Stimulated activated CD4-positive, alpha-beta T cell treated with anti-CD3 and anti-CD28 coated beads, Interleukin-15, amount 100 ng/mL, for 24 hours (primary cell): ENCODE data around the gene FSD1L.

Experiments used
- DNase-seq: peaks from one replicate; pipeline ENCODE4 v3.0.0-alpha.2; 2020

Gene FSD1L

DNA sequence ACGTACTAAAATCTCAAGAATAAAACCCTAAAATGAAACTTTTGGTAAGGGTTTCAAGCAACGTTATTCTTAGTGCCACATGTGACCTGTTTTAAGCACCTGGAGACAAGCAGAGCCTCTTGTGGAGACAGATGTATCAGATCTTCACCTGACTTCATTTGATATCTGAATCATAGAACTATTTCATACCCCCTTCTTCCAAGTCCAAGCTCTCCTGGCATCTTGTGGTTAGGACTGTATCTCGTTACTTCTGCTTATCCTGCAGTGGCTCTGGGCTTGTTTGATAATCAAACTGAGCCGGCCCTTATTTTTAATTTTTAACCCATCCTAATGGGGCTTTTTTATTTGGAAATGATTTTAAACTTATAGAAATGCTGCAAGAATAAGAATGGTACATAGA is 11.1 kb upstream of the FSD1L start:
- no peak for DNase-seq

DNA sequence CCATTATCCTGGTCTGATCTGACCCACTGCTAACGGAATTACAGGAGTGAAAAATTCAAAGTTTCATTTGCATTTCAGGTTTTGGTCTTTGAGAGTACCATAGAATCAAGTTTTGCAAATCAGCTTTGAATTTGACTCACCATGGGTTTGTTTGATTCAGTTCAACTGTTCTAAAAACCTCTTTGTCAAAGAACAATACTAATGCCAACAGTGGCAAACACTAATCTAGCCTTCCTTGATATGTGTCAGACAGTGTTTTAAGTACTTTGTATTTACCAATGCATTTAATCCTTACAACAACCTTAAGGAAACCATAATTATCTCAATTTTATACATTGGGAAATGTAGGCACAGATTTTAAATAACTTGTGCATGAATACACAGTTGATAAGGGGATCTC is 10.1 kb upstream of the FSD1L start:
- DNase-seq: no peak

DNA sequence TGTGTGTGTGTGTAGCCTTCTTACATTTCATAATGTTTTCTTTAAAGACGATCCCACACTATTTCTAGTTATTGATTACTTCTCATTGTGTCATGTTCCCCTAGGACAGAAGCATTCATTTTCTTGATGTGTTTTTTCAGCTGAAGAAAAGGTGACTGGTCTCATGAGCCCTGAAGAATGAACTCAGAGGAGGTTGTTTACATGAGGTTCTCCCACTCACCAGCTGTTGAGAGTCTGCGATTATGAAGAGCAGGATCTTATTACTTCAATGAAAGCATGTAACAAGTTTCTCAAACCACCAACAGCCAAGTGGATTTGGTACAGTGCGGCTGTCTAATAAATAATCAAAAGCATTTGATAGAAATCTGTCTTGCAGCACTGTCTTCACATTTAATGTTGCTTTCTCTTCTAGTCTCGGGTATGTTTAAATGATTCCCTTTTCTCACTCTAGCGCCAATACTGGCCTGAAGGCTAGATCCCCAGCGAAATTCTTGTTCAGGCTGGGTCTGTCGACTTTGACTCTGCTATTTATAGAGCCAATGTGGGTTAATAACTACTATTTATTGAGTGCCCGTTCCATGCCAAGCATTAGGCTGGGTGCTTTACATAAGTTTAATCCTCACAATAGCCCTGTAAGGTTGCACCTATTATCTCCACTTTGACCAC is 9.6 kb upstream of the FSD1L start:
- no peak for DNase-seq

DNA sequence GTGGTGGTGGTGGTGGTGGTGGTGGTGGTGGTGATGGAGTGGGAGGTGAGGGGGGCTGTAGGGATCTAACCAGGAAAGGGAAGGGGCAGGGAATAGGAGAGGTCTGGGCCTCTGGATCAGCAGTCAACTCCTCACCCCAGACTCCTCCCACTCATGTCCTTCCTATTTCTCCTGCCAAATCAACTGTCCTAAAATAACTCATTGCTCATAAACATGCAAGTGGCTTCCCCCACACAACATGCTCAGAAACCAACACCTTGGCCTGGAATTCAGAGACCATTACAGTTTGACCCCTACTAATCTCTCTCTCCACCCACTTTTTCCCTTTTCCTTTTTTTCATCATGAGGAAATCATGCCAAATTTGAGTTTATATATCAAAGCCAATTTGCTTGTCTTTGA is 8.4 kb upstream of the FSD1L start:
- DNase-seq: no peak

DNA sequence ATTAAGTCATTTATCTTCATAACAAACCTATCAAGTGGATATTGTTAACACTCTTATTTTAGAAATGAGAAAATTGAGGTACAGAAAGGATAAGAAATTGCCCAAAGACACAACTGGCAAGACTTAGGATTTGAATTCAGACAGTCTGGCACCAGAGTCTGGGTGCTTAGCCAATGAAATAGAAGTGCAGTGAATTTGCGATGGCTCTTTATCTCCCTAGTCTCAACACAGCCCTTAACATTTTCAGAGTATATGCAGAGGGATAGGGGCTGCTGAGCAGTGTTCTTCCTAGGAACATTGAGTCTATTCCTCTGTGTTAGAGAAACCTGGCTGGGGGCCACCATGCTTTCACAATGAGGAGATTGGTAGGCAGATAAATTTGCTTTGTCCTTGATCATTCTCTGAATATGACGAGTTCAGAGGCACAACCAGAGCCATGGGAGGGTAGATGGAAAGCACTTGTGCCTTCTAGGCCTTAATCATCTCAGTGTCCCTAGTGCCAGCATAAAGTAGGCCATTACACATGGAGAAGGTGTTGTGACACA is 6.1 kb upstream of the FSD1L start:
- DNase-seq: no peak

DNA sequence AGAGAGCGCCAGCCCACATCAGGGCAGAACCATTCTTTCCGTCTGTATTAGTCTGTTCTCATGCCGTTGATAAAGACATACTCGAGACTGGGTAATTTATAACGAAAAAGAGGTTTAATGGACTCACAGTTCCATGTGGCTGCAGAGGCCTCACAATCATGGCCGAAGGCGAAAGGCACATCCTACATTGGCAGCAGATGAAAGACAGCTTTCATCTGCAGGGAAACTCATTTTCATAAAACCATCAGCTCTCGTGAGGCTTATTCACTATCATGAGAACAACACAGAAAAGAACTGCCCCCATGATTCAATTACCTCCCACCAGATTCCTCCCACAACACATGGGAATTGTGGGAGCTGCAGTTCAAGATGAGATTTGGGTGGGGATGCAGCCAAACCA is 4.7 kb upstream of the FSD1L start:
- DNase-seq: no peak

DNA sequence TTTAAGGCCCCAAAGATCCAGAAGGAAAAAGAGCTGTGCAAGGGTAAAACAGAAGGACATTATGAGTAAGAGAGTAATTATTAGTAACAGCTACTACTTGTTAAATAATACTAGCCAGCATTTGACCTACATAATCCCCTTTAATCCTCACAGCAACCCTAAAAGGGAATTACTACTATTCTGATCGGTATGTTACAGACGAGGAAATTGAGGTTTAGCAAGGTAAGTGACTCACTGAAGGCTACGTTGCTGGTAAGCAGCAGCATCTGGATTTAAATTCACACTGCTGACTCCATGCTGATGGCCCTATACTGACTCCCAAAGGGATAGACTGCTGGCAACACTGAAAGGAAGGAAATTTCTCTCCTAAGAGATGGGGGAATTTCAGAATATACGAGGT is 3.7 kb upstream of the FSD1L start:
- DNase-seq: no peak

DNA sequence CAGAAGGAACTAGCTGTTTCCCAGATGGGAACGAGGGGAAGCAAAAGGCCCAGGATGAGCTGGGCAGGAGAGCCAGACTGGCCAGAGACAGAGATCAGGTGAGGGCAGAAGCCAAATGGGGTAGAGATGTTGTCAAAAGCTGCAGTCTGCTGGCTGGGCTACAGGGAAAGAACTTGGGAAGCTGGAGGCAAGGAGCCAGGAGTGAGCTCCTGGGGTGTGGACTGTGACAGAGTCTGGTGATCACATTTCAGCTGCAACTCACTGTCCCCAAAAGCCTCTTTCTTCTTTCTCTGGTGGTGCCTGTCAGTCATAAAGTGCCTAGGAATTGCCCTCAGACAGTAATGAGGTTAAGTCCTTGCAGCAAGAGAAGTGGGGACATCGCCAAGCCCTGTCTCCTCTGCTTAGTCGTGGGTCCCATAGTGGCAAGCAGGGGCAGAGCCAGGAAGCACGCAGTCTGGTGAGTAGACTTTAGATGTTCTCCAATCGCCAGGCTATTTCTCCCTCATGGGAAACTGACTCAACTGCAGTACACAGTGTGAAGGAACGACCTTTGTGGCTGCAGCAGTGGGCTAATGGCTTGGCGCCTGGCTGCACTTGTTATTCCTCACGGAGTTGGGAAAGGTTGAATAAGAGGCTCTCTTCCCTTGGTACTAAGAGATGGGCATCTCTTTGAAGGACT is 2.5 kb upstream of the FSD1L start:
- DNase-seq: no peak

DNA sequence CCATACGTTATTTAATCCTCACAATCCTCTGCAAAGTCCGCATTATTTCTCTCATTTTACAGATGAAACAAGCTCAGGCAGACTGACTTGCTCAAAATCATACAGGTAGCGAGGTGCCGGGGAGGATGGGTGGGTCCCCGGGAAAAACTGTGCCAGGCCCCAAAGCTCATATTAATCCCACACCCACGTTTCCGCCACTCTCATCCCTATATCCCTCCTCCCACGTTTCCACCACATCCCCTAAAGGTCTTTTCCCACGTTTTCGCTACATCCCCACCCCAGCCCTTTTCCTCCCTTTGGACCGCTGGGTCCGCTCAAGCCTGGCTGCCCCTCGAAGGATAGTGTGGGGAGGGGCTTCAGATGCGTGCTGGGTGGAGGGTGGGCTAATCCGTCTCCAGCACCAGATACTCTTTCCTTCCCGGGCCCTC is 434 bp upstream of the FSD1L start:
- no peak for DNase-seq

DNA sequence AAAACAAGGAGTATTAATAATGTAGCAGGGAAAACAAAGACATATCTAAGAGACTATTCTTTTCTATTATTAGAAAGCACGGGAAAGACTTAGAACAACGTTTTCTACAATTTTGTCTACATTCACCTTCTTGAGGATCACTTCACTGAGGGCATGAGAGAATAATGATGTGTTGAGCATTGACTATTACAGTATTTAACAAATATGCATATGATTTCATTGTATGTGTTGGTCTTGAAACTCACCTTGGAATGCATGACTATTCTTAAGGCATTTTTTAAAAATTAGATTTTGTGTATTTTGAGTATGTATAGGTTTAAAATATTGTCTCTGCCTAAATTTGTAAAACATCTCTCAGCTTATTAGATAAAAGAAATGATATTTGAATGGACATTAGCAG is 1.2 kb downstream of the FSD1L start:
- no peak for DNase-seq

DNA sequence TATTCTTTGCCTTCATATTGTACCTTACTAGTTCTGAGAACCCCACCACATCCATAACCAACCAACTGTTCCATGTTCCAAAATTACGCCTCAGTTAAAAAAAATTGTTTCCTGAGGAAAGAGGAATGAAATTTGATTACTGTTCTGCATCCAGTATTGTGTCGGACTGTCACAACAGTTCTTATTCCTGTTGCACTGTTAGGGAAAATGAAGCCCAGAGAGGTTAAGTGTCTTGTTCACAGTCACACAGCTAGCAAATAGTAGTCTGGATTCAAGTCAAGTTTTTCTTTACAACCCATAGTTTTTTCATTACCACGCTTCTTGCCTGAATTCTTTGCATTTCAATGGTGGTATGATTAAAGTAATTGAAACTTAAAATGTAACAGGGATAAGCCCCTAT is 4.4 kb downstream of the FSD1L start:
- DNase-seq: no peak

DNA sequence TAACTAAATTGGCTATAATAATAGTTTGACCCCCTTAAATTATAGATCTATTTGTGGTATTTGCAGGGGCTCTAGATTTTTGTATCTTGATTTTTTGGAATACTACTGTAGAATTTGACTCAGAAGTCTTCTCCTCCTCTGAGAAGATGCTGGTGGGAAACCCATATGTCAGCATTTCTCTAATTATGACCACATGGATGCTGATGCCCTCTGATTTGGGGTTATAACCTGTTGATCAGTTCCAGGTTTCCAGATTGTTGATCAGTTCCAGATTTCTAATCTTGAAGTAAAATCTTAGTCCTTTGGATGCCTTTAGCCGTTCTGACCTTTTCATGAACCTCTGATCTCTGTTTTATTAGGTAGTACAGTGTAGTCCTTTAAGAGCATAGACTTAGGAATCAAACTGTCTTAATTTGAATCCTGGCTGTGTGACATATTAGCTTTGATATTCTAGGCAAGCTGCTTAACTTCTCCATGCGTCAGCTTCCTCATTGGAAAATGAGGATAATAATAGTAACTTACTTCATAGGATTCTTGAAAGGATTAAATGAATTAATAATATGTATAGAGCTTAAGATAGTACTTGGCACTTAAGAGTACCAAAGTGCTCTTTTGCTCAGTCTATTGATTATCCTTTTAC is 8.1 kb downstream of the FSD1L start:
- DNase-seq: no peak

DNA sequence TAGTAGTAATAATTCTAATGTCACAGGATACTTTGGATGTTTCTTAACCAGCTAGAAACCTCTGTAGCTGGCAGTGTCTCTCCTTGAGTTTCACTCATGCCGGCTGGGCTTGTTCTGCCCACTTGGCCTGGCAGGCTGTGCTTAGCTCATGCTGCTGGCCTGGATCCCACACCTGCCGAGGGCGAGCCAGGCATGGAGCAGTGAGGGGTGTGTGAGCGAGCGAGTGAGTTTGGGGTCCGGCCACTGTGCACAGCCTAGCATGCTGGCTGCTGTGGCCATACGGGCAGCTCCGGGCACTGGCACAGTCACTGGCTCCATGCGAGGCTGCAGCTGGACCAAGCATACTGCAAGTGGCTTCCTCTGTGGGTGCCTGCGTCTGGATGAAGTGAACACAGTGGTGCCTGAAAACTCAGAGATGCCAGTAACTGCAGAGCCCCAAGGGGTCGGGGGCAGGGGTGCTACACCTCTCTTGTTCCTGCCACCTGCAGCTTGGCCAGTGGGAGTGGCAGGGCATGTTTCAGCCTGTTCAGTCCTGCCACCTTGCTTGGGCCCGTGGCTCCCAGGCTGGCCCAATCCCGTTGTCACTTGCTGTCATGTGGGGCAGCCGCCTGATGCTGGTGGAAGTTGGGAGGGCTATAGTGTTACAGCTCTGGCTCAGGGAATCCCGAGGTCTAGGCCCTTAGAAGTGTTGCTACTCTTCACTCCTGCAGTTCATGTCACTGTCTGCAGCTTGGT is 9.9 kb downstream of the FSD1L start:
- DNase-seq: no peak

DNA sequence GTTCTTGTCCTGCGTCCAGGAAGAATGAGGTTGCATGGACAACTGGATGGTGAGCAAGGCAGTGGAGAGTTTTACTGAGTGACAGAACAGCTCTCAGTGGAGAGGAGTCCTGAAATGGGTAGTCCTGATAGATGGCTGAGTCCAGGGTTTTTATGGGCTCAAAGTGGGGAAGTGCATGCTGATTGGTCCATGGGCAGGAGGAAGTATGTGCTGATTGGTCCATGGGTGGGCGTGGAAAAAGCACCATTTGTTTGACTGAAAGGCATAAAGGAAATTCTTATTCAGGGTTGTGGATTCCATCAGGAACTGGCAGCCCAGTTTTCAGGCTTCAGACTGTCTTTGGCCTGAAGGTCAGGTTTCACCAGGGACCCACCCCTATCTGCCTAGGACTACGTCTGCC is 10.6 kb downstream of the FSD1L start:
- DNase-seq: no peak

DNA sequence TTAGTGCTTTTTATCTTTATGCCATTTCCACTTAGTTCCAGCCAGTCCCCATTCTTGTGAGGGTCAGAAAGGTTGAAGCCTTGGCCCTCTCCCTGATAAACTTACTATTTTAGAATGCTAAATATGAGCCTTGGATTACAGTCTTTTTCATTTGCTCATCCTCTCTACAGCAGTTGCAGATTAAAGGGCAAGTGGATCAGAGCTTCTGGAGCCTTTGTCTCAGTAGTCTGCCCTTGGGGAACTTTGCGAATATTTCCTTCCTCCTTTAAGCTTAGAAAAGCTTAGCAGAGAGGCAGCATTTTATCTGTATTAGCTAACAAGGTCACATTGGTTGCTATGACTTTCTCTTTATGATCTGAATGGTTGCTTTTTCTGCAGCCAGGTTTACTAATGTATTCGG is 11.5 kb downstream of the FSD1L start:
- DNase-seq: no peak

DNA sequence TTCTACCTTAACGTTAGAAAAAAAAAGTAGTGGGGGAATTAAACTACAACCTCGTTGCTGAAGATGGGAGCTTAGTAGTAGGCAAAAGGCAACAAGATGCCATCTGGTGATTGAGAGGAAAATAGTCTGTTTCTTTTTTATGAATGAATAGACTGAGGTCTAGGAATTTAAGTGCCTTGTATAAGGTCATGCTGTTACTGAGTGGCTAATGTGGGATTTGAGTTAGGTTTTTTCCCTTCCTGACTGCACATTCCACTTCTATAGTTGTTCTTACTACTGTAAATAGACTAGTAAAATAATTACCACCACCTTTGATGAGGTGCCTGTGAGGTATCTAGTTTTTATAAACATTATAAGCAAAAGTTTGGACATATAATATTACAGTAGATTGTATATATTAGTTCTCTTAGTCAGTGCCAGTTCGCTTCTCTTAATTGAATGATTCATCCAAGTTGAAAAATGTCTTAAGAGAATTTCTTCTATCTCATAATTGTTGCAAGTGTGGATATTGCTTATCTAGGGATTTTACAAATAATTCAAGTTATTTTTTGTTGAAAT is 19.1 kb downstream of the FSD1L start:
- DNase-seq: no peak

DNA sequence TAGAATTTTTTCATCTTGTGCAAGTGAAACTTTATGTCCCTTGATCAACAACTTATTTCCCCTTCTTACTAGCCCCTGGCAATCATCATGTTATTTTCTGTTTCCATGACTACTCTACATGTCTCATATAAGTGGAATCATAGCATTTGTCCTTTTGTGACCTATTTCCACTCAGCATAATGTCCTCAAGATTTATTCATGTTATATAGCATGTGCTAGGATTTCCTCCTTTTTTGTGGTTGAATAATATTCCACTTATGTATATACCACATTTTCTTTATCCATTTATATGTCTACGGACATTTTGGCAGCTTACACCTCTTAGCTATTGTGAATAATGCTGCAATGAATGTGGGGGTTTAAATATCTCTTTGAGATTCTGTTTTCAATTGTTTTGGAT is 21.0 kb downstream of the FSD1L start:
- DNase-seq: no peak

DNA sequence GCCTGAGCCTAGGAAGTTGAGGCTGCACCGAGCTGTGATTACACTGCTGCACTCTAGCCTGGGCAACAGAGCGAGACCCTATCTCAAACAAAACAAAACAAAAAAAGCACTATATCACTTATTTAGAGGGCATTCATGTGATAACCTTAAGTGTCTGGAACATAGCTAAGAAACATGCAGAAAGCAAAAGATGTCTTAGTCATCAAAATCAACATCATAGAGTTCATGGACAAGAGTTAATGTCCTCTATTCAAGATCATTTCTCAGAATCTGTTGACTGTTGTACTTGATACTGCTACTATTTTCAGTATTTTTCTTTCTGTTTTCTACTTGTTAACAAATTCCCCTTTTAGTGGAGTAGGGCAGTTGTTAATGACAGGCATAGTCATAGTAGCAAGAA is 25.4 kb downstream of the FSD1L start:
- DNase-seq: no peak

DNA sequence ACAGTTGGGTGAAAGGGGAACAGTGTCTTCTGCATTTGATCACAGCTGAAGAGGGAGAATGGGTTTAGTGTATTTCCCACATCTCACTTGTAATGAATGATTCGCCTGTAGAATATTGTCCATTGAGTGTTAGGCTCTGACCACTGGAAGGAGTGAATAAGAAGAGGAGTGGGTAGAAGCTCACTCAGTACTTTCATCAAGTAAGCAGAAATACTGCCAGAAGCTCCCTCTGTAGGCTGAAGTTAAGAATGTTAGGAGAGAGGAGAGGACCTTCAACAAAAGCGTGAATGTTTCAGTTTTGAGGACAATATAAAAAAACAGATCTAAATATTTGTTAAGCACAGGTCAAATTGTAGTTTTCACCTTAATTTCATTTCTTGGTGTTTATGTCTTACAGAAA is 27.5 kb downstream of the FSD1L start:
- DNase-seq: no peak

DNA sequence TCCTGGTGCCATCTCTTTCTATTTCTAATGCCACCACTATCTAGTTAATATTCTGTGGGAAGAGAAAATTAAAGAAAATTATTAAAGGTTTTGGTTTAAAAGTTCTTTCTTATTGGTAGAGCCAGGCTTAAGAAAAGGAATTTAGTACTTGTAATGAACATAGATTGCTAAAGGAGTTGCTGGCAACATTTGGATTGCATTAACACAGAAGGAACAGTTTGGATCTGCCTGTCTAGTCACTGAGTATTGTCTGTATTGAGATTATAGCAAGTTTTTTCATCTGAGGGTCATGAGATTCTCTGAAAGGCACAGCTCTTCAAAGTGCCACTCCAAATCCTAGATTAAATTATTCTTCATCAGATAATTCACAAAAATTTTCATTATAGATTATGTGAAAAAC is 32.0 kb downstream of the FSD1L start:
- DNase-seq: no peak

DNA sequence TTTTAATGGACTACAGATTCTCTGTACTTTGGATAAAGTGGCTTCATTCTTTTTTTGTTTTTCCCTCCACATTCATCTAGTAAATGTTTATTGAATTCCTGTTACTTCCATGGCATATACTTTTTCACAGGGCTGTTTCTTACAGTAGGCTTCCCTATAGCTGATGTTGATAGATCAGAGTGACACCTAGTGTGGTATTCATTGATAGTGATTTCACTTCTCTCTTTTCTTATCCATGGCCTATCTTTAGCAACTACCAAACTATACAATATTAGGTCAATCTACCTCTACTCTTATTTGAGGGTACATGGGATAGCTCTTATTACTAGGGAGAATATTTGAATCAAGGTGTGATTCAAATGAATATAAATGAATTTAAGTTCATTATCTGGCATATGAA is 35.8 kb downstream of the FSD1L start:
- DNase-seq: no peak

DNA sequence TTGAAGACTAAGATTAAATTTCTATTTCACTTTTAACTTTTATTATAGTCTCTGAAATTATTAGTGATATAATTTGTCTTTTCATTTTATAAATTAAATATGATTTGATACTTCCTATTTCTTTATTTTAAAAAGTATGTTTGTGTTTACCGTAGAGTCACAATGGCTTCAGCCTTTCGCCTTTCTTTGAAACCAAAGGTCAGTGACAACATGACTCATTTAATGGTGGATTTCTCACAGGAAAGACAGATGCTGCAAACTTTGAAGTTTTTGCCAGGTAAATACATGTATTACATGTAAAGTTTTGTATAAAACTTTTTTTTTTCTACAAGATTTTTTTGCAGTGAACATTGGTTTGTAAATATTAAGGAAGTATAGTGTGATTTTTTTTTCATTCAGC is 36.4 kb downstream of the FSD1L start:
- no peak for DNase-seq

DNA sequence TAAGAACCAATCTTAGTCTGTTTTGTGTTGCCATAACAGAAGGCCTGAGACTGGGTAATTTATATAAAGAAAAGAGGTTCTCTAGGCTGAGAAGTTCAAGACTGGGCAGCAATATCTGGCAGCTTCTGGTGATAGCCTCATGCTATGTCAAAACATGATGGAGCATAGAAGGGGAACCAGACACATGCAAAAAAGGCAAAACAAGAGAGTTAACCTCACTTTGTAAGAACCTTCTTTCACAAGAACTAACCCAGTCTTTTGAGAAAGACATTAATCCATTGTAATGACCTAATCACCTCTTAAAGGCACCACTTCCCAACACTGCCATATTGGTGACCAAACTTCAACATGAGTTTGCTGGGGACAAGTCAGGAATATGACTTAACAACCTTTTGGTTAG is 37.3 kb downstream of the FSD1L start:
- no peak for DNase-seq
